Dedifferentiated amniotic fluid mesenchymal stem cell (primary cell): ENCODE measurements around the gene PPFIA2.
A peak's percentile ranks its signal among the peaks of the same experiment; 100 is the strongest.
"Not testable (repeated sequence)": the region's sequence is repeated elsewhere in the genome, so short reads cannot be mapped to it uniquely, and the experiment has no call there.

Source experiments
- DNase-seq: peaks from one replicate; pipeline ENCODE4 v3.0.0-alpha.2; 2016; ENCODE audit errors: extremely low spot score

The PPFIA2 gene

GRCh38 chr12:81211306-81211705 lies 547.8 kb downstream of the PPFIA2 start:
- no peak for DNase-seq

DNA sequence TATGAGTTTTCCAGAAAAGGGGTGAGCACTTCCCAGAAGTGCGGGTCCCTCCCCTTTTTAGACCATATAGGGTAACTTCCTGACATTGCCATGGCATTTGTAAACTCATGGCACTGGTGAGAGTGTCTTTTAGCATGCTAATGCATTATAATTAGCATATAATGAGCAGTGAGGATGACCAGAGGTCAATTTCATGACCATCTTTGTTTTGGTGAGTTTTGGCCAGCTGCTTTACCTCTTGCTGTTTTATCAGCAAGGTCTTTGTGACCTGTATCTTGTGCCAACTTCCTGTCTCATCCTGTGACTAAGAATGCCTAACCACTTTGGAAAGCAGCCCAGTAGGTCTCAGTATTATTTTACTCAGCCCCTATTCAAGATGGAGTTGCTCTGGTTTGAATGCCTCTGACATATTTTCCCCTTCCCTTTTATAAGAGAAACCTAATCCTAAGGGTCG lies 549.4 kb downstream of the PPFIA2 start:
- not testable (repeated sequence) for DNase-seq

DNA sequence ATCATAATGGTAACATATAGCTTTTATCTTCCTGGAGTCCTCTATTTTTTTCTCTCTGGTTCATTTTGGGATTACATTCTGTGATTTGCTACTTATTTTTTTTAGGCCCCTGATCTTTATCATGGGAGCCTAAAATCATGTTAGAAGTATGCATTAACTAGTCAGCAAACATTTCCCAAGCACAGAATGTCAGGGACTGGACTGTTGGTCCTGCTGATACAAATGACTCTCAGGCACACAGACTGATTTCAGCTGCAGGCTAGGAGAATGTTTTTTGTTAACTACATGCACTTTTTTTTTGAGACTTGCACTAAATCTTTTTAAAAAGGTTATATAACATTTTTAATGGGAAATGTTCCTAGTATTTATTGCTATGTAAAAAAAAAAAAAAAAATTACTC lies 550.1 kb downstream of the PPFIA2 start:
- DNase-seq: peak; percentile 35

- no peak for DNase-seq
Measured at GRCh38 chr12:81208187-81208911, 550.8 kb downstream of the PPFIA2 start.
